IMR-90 (cell line): Measurements from ENCODE around the gene PTGES3. TPM values are rescaled to one million over a fixed set of nuclear protein-coding genes. Genes with fewer than 3 reads are reported as not detected.

Source experiments
- ATAC-seq: fragments of 200-7000 bp; cut with Tn5 transposase; 2 replicates; pipeline ENCODE4 v1.9.1; 2020; ENCODE audit warnings: low read depth, mild to moderate bottlenecking, moderate library complexity
- BruUV-seq: library from RNA; stranded (reverse); fragments of 400-500 nt; replicated peaks from 2 replicates; lab custom pipeline; 2021; lab: Mats Ljungman, UMichigan
- CTCF ChIA-PET: fragments of 300-600 bp; formaldehyde crosslinking; extraction: SDS; loops from one replicate; lab custom pipeline; 2021; ENCODE audit warnings: antibody characterized with exemption; lab: Yijun Ruan, JAX
- POLR2A ChIA-PET: fragments of 300-600 bp; sonication (Branson Sonifier 250); formaldehyde crosslinking; loops from one replicate; lab custom pipeline; 2022; ENCODE audit warnings: antibody characterized with exemption; ENCODE audit not compliant: unreplicated experiment; lab: Charles Lee
- DNase-seq: peaks from one replicate; pipeline ENCODE4 v3.0.0; 2013
- H2AFZ ChIP-seq: replicated peaks from 2 replicates; pipeline ENCODE3; 2013; ENCODE audit warnings: low read length, mild to moderate bottlenecking; ENCODE audit not compliant: poor library complexity
- H2AK5ac ChIP-seq: 2 replicates; pipeline ENCODE4 v1.6.1; 2013; ENCODE audit warnings: low read depth, low read length, inconsistent platforms
- H2AK9ac ChIP-seq: replicated peaks from 2 replicates; pipeline ENCODE3; 2013; ENCODE audit warnings: mild to moderate bottlenecking, low read depth, low read length, moderate library complexity; ENCODE audit not compliant: poor library complexity
- H2BK120ac ChIP-seq: 2 replicates; pipeline ENCODE4 v1.6.1; 2013; ENCODE audit warnings: low read depth, low read length, inconsistent platforms
- H2BK15ac ChIP-seq: 3 replicates; pipeline ENCODE4 v1.6.1; 2013; ENCODE audit warnings: low read depth, low read length, inconsistent platforms
- H2BK20ac ChIP-seq: 2 replicates; pipeline ENCODE4 v1.6.1; 2013; ENCODE audit warnings: low read depth, mild to moderate bottlenecking, inconsistent platforms, low read length, moderate library complexity
- H2BK5ac ChIP-seq: 2 replicates; pipeline ENCODE4 v1.6.1; 2013; ENCODE audit warnings: mild to moderate bottlenecking, low read depth, low read length, inconsistent platforms; ENCODE audit not compliant: poor library complexity, severe bottlenecking
- H3K14ac ChIP-seq: replicated peaks from 2 replicates; pipeline ENCODE4 v1.6.1; 2013; ENCODE audit warnings: low read depth, low read length, inconsistent platforms
- H3K18ac ChIP-seq: 2 replicates; pipeline ENCODE4 v1.6.1; 2013; ENCODE audit warnings: low read depth, low read length, control low read depth
- H3K23ac ChIP-seq: 2 replicates; pipeline ENCODE4 v1.6.1; 2013; ENCODE audit warnings: low read depth, low read length, inconsistent platforms
- H3K27ac ChIP-seq: 2 replicates; pipeline ENCODE4 v1.5.1; 2013; ENCODE audit warnings: mild to moderate bottlenecking, control low read depth, low read length; ENCODE audit not compliant: insufficient read depth
- H3K27me3 ChIP-seq: 2 replicates; pipeline ENCODE4 v1.6.1; 2013; ENCODE audit warnings: low read length; ENCODE audit not compliant: control insufficient read depth, insufficient read depth
- H3K36me3 ChIP-seq: 2 replicates; pipeline ENCODE4 v1.6.1; 2013; ENCODE audit warnings: low read length, mixed read lengths; ENCODE audit not compliant: control insufficient read depth, insufficient read depth
- H3K4ac ChIP-seq: 2 replicates; pipeline ENCODE4 v1.6.1; 2013; ENCODE audit warnings: low read depth, low read length, inconsistent platforms
- H3K4me1 ChIP-seq: 2 replicates; pipeline ENCODE4 v1.6.1; 2013; ENCODE audit warnings: low read length, mixed read lengths; ENCODE audit not compliant: control insufficient read depth, insufficient read depth
- H3K4me2 ChIP-seq: 2 replicates; pipeline ENCODE4 v1.6.1; 2013; ENCODE audit warnings: low read depth, mild to moderate bottlenecking, control low read depth, low read length, moderate library complexity
- H3K4me3 ChIP-seq: 2 replicates; pipeline ENCODE4 v1.5.1; 2013; ENCODE audit warnings: low read depth, mild to moderate bottlenecking, control low read depth, low read length, moderate library complexity; ENCODE audit not compliant: insufficient read depth
- H3K56ac ChIP-seq: 2 replicates; pipeline ENCODE4 v1.6.1; 2013; ENCODE audit warnings: low read length, inconsistent platforms; ENCODE audit not compliant: insufficient read depth; ENCODE audit errors: extremely low read depth
- H3K79me1 ChIP-seq, 2 experiments: 2 replicates each; pipeline ENCODE4 v1.6.1; 2013; ENCODE audit warnings: low read length in 2 of 2, inconsistent platforms in 1 of 2, low read depth in 1 of 2
- H3K9ac ChIP-seq: 2 replicates; pipeline ENCODE4 v1.6.1; 2013; ENCODE audit warnings: low read depth, low read length, control low read depth
- H3K9me1 ChIP-seq: 2 replicates; pipeline ENCODE4 v1.6.1; 2013; ENCODE audit warnings: low read length, inconsistent platforms; ENCODE audit not compliant: insufficient read depth
- H3K9me3 ChIP-seq: 2 replicates; pipeline ENCODE4 v1.6.1; 2013; ENCODE audit warnings: low read length; ENCODE audit not compliant: control insufficient read depth, insufficient read depth
- H4K20me1 ChIP-seq: 2 replicates; pipeline ENCODE4 v1.6.1; 2013; ENCODE audit warnings: low read length, inconsistent platforms; ENCODE audit not compliant: insufficient read depth
- H4K5ac ChIP-seq: 2 replicates; pipeline ENCODE4 v1.6.1; 2013; ENCODE audit warnings: mild to moderate bottlenecking, low read depth, low read length, control low read depth
- H4K8ac ChIP-seq, 2 experiments: 2 replicates each; pipeline ENCODE4 v1.6.1; 2013; ENCODE audit warnings: low read depth in 2 of 2, low read length in 2 of 2, control low read depth in 1 of 2, inconsistent platforms in 1 of 2
- H4K91ac ChIP-seq: 2 replicates; pipeline ENCODE4 v1.6.1; 2013; ENCODE audit warnings: low read depth, low read length, inconsistent platforms; ENCODE audit not compliant: insufficient read depth
- CEBPB ChIP-seq: IDR thresholded peaks from 2 replicates; pipeline ENCODE4 v1.6.1; 2012; ENCODE audit warnings: low read depth, low read length, improper control_type of control experiment
- ELK1 ChIP-seq: fragments of 150-350 bp; IDR thresholded peaks from 2 replicates; pipeline ENCODE4 v1.6.1; 2016; ENCODE audit warnings: low read depth, mild to moderate bottlenecking, low read length, moderate library complexity, borderline replicate concordance
- MXI1 ChIP-seq: IDR thresholded peaks from 2 replicates; pipeline ENCODE4 v1.6.1; 2012; ENCODE audit warnings: low read depth, mild to moderate bottlenecking, low read length, moderate library complexity, borderline replicate concordance
- WGBS, 2 experiments: methylation state at CpG; one replicate each; pipeline versions ENCODE4 v1.1.5 to v1.1.7; 2013; ENCODE audit warnings: missing lambda C conversion rate in 2 of 2; ENCODE audit not compliant: insufficient read length in 1 of 2; ENCODE audit errors: extremely low coverage in 2 of 2; 5-methylcytosine and 5-hydroxymethylcytosine counted together
- dilution Hi-C: fragments of 300-500 bp; cut with HindIII; formaldehyde crosslinking; loops from one replicate; pipeline ENCODE4 v1.14.3; 2018; ENCODE audit warnings: low sequenced_read_pairs; ENCODE audit not compliant: unreplicated experiment
- in situ Hi-C: fragments of 300-500 bp; cut with MboI; formaldehyde crosslinking; loops from 3 replicates; pipeline ENCODE4 v1.14.3; 2019; ENCODE audit warnings: low sequenced_read_pairs, inconsistent platforms, mixed read lengths
- intact Hi-C: fragments of 100-400 bp; cut with micrococcal nuclease; formaldehyde crosslinking; loops from 2 replicates; pipeline ENCODE4 v1.10.0; 2022
- polyA plus RNA-seq, 3 experiments: library from polyadenylated mRNA; depleted of rRNA; stranded (reverse); fragments of >200 nt; gene quantifications; 2 replicates each; pipeline ENCODE4 v1.2.3, GENCODE V29; 2012; ENCODE audit warnings: low replicate concordance in 1 of 3
- total RNA-seq: library from RNA; depleted of rRNA; stranded (reverse); fragments of >200 nt; gene quantifications from 2 replicates; pipeline ENCODE4 v1.2.3, GENCODE V29; 2012

Gene PTGES3
- total and polyA plus RNA-seq, 2 of the 4 experiments (the other 2 are of a cell fraction): 42.7 to 73.2 TPM

GRCh38 chr12:56641219-56641618, 46.9 kb downstream of the PTGES3 start:
- Histone ChIP-seq H3K4me2 (no peak overlapping the region), H3K23ac (no peak overlapping the region), H2BK20ac (no peak overlapping the region), H3K4me1 (no peaks in the 10 kb centered on the region), H4K91ac (no peak overlapping the region), H3K14ac (no peak overlapping the region), H3K56ac (no peak overlapping the region), H2BK120ac (no peak overlapping the region), H4K5ac (no peak overlapping the region), H2AK9ac (no peak overlapping the region), H3K4ac (no peak overlapping the region), H3K4me3 (no peak overlapping the region), H2AFZ (no peak overlapping the region), H3K27me3 (no peaks in the 10 kb centered on the region), H3K9me1 (no peaks in the 10 kb centered on the region; the same call in 1 of the 2 replicates), H3K79me1 (peaks cover 14 to 29% of the 10 kb centered on the region in 2 experiments; a peak in 3 of 4 replicates), H4K20me1 (peaks cover 43% of the 10 kb centered on the region), H2AK5ac (no peak overlapping the region), H3K27ac (no peak overlapping the region), H2BK15ac (no peak overlapping the region), H3K9ac (no peak overlapping the region), H3K9me3 (no peaks in the 10 kb centered on the region), H3K36me3 (peaks cover 48% of the 10 kb centered on the region), H4K8ac (no peak overlapping the region), H3K18ac (no peak overlapping the region), H2BK5ac (no peak overlapping the region)
- no CpG with 5 or more reads among the region's 6 CpGs for WGBS, 2 experiments
- no peak for DNase-seq
- CTCF ChIA-PET: interaction anchor here (0.6 kb wide), 1 partner anchor 41 kb away, joined by 3 read pairs; no protein-coding TSS in a partner anchor
- dilution Hi-C loops: no loop called here
- intact Hi-C loops: loop anchor here (10.0 kb wide), 1 partner anchor 364 kb away; the partner anchor contains the start of gene ZBTB39
- POLR2A ChIA-PET: no interaction called here
- no peak for TF ChIP-seq MXI1
- TF ChIP-seq CEBPB: no peak
- no peak for TF ChIP-seq ELK1
- ATAC-seq: no peak
- in situ Hi-C loops: no loop called here
- BruUV-seq: no TSS peak
